TTC549 (cell line): ENCODE measurements around the gene TMED3.

Experiments used
- FAIRE-seq: peaks from 2 replicates; lab custom pipeline; 2012; peaks lifted over from hg19 to GRCh38; lab: Jason Lieb, UNC

The TMED3 gene

GRCh38 chr15:79310985-79311900 is at the start of gene TMED3:
Gene TMED3, plus strand, starts transcription at chr15:79311112. Its CDS starts 138 bp downstream, at chr15:79311250.
- no peak for FAIRE-seq

GRCh38 chr15:79261836-79262235 is 49.1 kb upstream of the TMED3 start:
- no peak for FAIRE-seq

GRCh38 chr15:79265167-79265566 is 45.7 kb upstream of the TMED3 start:
- no peak for FAIRE-seq

DNA sequence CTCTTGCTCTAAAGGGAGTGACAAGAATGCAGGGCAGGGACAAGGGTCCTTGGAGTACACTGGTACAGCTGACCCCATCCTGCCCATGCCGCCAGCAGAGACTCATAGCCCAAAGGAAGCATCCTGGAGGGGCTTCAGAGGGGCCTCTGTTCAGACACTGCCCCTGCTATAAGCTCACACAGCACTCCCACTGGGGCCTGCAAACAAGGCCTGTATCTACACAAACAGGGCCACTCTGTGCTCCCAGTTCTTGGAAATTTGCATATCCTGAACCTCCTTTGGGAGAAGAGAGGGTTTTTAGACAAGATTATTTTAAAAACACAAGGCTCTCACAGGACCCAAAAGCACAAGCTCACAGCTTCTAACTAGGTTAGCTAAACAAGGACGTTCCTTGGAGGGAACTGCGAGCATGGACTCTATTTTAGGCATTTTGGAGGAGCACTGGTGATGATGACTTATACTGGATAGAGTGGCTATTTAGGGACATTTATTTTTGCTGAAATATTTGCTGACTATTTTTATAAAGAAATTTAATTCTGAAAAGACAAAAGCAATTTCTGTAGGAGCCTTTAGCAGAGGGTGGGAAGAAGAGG is 44.8 kb upstream of the TMED3 start:
- FAIRE-seq, result no peak

- FAIRE-seq, result no peak
Measured at GRCh38 chr15:79282371-79283251, 28.3 kb upstream of the TMED3 start, which contains the start of gene ANKRD34C. Gene ANKRD34C, plus strand, starts transcription at chr15:79282722. Its CDS starts 10,563 bp downstream, at chr15:79293285.

GRCh38 chr15:79283252-79284048 is 27.5 kb upstream of the TMED3 start:
- FAIRE-seq, result no peak

DNA sequence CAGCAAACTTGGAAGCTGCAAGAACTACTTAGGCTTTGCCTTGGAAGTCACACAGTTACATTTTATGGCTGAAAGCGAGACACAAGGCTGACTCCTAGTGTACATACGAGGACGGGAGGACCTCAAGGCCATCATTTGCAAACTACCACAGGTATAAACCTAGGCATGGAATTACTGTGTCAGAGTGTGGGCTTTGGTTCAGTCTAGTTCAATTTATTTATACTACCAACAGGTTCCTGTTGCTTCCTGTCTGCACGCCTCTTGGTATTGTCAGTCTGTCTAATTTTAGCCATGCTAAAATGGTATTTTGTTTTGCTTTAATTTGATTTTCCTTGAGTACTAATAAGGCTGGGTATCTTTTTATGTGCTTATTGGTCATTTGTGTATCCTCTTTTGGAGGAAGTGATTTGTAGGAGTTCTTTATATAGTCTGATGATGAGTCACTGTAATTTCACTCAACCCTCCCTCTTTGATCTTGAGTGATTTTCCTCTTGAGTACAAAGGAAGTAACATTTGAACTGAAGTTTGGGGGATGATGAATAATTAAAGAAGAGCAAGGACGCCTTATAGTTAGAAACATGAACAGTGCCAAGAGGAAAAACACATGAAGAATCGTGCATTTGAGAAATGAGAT is 20.2 kb upstream of the TMED3 start:
- no peak for FAIRE-seq

- no peak for FAIRE-seq
Measured at GRCh38 chr15:79292011-79292410, 18.9 kb upstream of the TMED3 start.

DNA sequence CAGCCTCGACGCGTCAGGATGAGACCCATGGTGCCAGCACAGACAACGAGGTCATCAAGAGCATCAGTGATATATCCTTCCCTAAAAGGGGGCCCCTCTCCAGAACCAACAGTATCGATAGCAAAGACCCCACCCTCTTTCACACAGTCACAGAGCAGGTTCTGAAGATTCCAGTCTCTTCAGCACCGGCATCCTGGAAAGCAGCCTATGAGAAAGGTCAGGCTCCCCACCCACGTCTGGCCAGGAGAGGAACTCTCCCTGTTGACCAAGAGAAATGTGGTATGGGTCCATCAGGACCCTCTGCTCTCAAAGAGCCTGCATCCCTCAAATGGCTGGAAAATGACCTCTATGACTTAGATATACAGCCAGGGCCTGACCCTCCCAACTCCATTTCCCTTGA is 16.8 kb upstream of the TMED3 start:
- no peak for FAIRE-seq

DNA sequence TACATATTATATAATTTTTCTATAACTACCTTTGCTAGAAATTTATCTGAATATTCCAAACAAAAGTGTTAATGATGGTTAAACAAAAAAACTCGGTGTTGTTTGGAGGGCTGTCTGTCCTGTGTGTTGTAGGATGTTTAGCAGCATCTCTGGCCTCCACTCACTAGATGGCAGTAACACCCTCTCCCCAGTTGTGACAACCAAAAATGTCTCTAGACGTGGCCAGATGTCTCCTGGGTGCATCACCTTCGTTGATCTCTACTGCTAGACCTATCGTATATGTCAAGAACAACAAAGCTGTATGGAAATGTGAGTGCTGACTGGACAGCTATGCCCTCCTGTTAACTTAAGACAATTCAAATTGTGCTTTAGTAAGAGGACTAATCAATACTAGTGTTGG is 14.3 kb upstream of the TMED3 start:
- FAIRE-seq, result no peak

DNA sequence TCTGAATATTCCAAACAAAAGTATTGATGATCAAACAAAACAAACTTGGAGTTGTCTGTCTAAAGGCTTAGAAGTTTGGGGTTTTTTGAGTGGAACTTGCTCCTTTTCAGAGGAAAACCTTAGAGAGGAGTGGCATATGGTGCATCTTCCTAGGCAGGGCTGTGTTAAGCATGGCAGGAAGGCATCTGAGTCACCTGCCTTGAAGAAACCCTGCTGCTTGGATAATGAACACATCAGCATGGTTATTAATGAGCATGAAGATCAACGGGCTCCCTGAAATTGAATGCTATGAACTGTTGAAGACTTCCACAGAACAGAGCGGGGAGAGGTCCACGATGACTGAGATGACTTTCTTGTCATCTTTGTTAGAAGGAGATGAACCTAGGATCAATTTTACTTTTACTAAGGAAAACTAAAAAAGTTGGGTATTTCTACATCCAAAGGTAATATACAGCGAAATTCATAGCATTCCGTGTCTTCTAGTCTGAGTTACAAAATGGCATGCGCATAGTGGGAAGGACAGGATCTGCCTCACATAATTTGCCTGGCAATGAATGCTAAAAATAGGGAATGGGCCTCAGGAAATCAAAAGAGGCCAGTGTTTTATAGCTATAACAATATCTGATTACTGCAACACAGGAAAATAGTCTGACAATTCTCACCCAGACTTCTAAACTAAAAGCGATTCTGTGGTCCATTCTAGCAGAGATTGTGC is 11.6 kb upstream of the TMED3 start:
- FAIRE-seq, result no peak

DNA sequence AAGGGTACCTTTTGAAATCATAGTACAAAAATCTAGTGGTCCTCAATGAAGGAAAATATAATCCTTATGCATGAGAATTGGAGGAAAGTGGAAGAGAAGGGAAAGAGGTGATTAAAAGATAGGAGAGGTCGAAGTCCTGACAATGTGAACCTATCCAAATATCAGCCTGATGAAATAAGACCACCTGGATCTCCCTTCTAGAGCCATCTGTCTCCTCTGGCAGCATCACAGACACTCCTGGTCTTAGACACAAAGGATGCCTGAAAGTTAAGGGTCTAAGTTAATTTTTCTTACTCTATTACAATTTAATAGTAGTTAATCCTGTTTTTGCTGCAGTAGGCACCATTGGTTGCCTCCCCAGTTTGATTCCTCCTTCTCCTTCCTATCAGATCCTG is 11.1 kb upstream of the TMED3 start:
- FAIRE-seq, result no peak

GRCh38 chr15:79307251-79307650 is 3.7 kb upstream of the TMED3 start:
- no peak for FAIRE-seq

GRCh38 chr15:79308874-79309273 is 2.0 kb upstream of the TMED3 start:
- no peak for FAIRE-seq

DNA sequence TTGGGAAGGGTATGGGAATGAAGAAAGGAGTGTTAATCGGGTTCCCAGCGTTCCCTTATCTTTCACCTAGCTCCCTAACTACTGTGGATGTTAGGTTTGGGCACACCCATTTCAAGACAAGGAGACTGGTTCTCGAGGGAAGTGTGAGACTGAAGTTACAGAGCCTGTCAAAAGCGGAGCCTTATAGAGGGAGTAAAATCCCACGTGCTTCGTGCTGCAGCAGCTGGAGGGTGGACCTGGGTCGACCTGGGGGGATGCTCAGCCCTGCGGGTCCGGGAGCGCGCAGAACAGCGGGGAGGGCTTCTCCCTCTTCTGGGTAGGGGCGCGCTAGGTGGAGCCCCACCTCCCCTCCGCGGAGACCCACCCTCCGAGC is 314 bp upstream of the TMED3 start:
- no peak for FAIRE-seq

GRCh38 chr15:79311901-79312553 is 1.1 kb downstream of the TMED3 start:
- FAIRE-seq, result no peak

DNA sequence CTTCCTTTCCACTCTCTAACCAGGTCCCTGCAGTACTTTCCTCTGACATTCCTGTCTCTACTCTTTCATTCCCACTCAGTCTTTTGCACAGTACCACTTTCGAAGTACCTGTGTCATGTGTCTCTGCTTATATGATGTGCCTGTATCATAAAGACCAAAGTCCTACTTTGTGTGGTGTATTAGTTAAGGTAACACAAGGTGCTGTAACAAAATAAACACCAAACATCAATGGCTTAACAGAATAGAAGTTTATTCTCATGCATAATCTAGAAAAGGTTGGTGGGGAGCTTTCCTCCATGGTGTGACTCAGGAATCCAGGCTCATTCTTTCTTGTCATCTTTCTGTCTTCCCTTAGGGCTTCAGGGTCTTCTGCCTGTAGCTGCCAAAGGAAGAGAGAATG is 3.3 kb downstream of the TMED3 start:
- FAIRE-seq, result no peak

DNA sequence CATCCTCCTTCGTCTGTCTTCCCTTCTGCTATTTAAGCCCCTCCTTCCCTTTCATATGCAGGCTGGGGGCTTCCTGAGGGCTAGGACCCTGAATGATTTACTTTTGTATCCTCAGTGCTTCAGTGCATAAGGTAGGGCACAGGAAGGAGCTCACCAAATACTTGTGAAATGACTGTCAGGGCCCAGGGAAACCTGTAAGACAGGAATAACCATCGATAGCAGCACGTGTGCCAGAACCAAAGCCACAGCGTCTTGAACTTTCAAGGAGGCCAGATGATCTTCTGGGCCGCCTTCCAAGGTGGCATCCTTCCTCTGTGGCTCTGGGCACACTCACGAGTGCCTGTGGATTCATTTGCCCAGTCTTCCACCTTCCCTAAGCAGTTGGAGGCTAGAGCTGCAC is 3.9 kb downstream of the TMED3 start:
- FAIRE-seq, result no peak

DNA sequence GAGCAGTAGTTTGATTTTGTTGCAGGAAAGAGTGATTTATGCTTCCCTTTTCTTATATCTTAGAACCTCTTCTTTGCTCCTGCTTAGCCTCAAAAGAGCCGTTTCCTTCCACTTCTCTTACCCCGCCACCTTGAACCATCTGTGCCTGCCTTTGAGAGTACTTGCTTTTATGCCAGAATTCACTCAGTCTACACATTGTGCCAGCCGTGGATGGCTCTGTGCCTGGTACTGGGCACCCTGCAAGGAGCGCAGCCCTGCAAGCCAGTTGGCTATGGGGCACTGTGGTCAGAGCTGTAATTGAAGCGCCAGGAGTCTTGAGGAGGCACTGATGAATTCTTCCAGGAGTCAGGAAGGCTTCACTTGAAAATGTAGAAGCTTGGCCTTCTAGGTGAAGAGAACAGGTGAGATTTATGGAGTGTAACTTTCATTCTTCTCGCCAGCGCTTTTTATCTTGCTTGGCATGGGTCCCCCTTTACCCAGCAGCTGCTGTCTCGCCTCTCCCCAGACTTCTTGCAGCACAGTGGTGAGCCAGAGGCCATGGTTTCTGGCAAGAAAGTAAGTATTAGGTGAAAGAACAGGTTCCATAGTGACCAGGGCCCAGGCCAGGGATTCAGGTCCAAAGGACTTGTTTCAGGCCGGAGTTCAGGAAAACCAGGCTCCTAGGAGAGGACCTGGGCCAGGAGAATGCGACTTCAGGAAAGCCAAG is 4.9 kb downstream of the TMED3 start:
- no peak for FAIRE-seq

DNA sequence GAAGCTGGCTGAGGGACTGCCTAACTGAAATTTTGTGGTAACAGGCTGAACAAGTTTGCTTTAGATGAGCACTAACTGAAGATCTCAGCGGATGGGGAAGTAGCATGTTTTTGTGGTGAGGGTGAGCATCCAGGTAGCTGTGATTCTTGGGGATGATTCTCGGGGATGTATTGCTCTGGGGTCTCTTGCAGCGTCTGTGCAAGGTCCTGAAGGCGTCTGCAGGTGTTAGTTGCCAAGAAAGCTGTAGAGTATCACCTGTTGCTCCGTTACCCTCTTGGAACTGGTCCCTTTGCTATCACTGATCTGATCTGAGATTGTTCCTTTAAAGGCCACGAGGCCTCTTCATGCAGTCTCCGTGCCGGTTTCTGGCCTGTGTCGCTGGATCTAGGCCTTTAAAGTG is 6.0 kb downstream of the TMED3 start:
- FAIRE-seq, result no peak
